Esophagus squamous epithelium (tissue), 5 donors: ENCODE results near the gene DUSP28. TPM values are rescaled to one million over a fixed set of nuclear protein-coding genes. Genes with fewer than 3 reads are reported as not detected.

Experiments
- DNase-seq: peaks from one replicate; lab custom pipeline; 2025; lab: John Stamatoyannopoulos, UW
- H3K27ac ChIP-seq, 4 donors: fragments of 200-600 bp; sonication (generic); one replicate each; pipeline ENCODE4 v1.5.1; 2016 to 2019; ENCODE audit warnings: mild to moderate bottlenecking in 1 of 4
- H3K27me3 ChIP-seq, 4 donors: fragments of 200-600 bp; sonication (generic); 1 replicate in 3 of 4; 2 replicates in 1 of 4; pipeline versions ENCODE4 v1.5.1 to v1.6.0; 2017 to 2021; ENCODE audit warnings: antibody characterized with exemption in 1 of 4
- H3K36me3 ChIP-seq, 3 donors: fragments of 200-600 bp; sonication (generic); one replicate each; pipeline ENCODE4 v1.5.1; 2016 to 2019
- H3K4me1 ChIP-seq, 3 donors: fragments of 200-600 bp; sonication (generic); one replicate each; pipeline ENCODE4 v1.5.1; 2017 to 2019
- H3K4me3 ChIP-seq, 4 donors: fragments of 200-600 bp; sonication (generic); 1 replicate in 3 of 4; 2 replicates in 1 of 4; pipeline ENCODE4 v1.5.1; 2016 to 2019; ENCODE audit warnings: mild to moderate bottlenecking in 2 of 4, moderate library complexity in 1 of 4
- H3K9me3 ChIP-seq, 3 donors: fragments of 200-600 bp; sonication (generic); one replicate each; pipeline ENCODE4 v1.5.1; 2016 to 2019
- CTCF ChIP-seq, 6 experiments: fragments of 450-650 bp in 4 of 6; fragments of 200-600 bp in 2 of 6; sonication (generic) in 2 of 6; IDR thresholded peaks; one replicate each; pipeline ENCODE4 v1.5.1; 2016 to 2019; ENCODE audit warnings: antibody characterized with exemption in 6 of 6, mild to moderate bottlenecking in 4 of 6, moderate library complexity in 4 of 6
- POLR2A ChIP-seq, 4 donors: fragments of 450-650 bp; IDR thresholded peaks; one replicate each; pipeline ENCODE4 v1.6.1; 2017; ENCODE audit warnings: antibody characterized with exemption in 4 of 4, mild to moderate bottlenecking in 4 of 4, moderate library complexity in 3 of 4
- WGBS, 2 donors: methylation state at CpG; one replicate each; pipeline ENCODE4 v1.1.5; 2018; 5-methylcytosine and 5-hydroxymethylcytosine counted together
- intact Hi-C: fragments of 100-400 bp; cut with DNase I; formaldehyde crosslinking; loops from one replicate; pipeline ENCODE4 v1.15.0; 2022
- total RNA-seq, 4 donors: library from RNA; depleted of rRNA; stranded (reverse); fragments of >200 nt; gene quantifications; one replicate each; pipeline ENCODE4 v1.1.0, GENCODE V29; 2016
- donor health status: DM: yes; HTN: yes; CAD: no.

Gene DUSP28
- total RNA-seq, 4 donors from 2014 or later = 2.0 to 10.5 (median 5.3) TPM

GRCh38 chr2:240567137-240567871, 7.1 kb downstream of the DUSP28 start:
- H3K9me3 ChIP-seq = no peaks in the 10 kb centered on the region
- TF ChIP-seq POLR2A (IDR thresholded peaks at IDR 0.05) = no peak
- TF ChIP-seq CTCF (IDR thresholded peaks at IDR 0.05) = no peak
- H3K27ac ChIP-seq = peak overlapping the region; percentile 92 to 98 (median 97)
- H3K27me3 ChIP-seq = no peaks in the 10 kb centered on the region
- 17 to 41% methylated on average over 6 to 18 of the region's 26 CpGs for WGBS, 2 donors
- peaks cover 50 to 89% (median 51%) of the 10 kb centered on the region in 3 donors for H3K4me1 ChIP-seq
- intact Hi-C loops = no loop called here
- peaks cover 0 to 18% (median 2%) of the 10 kb centered on the region in 3 donors for H3K36me3 ChIP-seq
- peak overlapping the region; percentile 44 to 94 (median 75) for H3K4me3 ChIP-seq
- no peak for DNase-seq

- 0% methylated on average over 7 of the region's 106 CpGs; no CpG with 5 or more reads in 1 of the 2 donors for WGBS, 2 donors
- peaks cover 47 to 81% (median 50%) of the 10 kb centered on the region in 3 donors for H3K4me1 ChIP-seq
- peak within 1 kb of the TSS; percentile 56 to 94 (median 75) for H3K4me3 ChIP-seq
- intact Hi-C loops = no loop called here
- no peak for DNase-seq
- no peaks in the 10 kb centered on the region for H3K9me3 ChIP-seq
- H3K36me3 ChIP-seq = peaks cover 0 to 21% (median 5%) of the 10 kb centered on the region in 3 donors
- TF ChIP-seq CTCF (IDR thresholded peaks at IDR 0.05) (peak in 1 of 6 experiments; percentile 18), POLR2A (IDR thresholded peaks at IDR 0.05) (peak in 1 of 4 donors; percentile 20)
- peak within 1 kb of the TSS; percentile 92 to 98 (median 97) for H3K27ac ChIP-seq
- H3K27me3 ChIP-seq = no peaks in the 10 kb centered on the region
Measured at GRCh38 chr2:240567872-240568677, 7.9 kb downstream of the DUSP28 start, which contains the start of gene RNPEPL1. TSS of gene RNPEPL1 (plus strand) at chr2:240568484. CDS start at chr2:240568587, 103 bp downstream.

- Histone ChIP-seq H3K27me3 (no peaks in the 10 kb centered on the region), H3K4me3 (peak overlapping the region; percentile 51 to 94 (median 70)), H3K27ac (peak overlapping the region; percentile 27 to 98 (median 95)), H3K9me3 (no peaks in the 10 kb centered on the region), H3K4me1 (peaks cover 47 to 80% (median 50%) of the 10 kb centered on the region in 3 donors), H3K36me3 (peaks cover 0 to 25% (median 5%) of the 10 kb centered on the region in 3 donors)
- DNase-seq = no peak
- intact Hi-C loops = no loop called here
- TF ChIP-seq CTCF (IDR thresholded peaks at IDR 0.05) (no peak), POLR2A (IDR thresholded peaks at IDR 0.05) (peak in 1 of 4 donors; percentile 11)
- WGBS, 2 donors = no CpG with 5 or more reads among the region's 93 CpGs
Measured at GRCh38 chr2:240568678-240569522, 8.7 kb downstream of the DUSP28 start.

- H3K4me1 ChIP-seq = peaks cover 45 to 80% (median 51%) of the 10 kb centered on the region in 3 donors
- peaks cover under 1 to 32% (median 9%) of the 10 kb centered on the region in 3 donors for H3K36me3 ChIP-seq
- intact Hi-C loops = no loop called here
- 20 to 83% methylated on average over 1 to 2 of the region's 9 CpGs for WGBS, 2 donors
- no peak for DNase-seq
- peak overlapping the region; percentile 51 to 94 (median 70) for H3K4me3 ChIP-seq
- no peaks in the 10 kb centered on the region for H3K9me3 ChIP-seq
- TF ChIP-seq POLR2A (IDR thresholded peaks at IDR 0.05) = no peak
- no peak for TF ChIP-seq CTCF (IDR thresholded peaks at IDR 0.05)
- H3K27ac ChIP-seq = peak overlapping the region; percentile 27 to 98 (median 95)
- H3K27me3 ChIP-seq = no peaks in the 10 kb centered on the region
Measured at GRCh38 chr2:240569523-240569997, 9.4 kb downstream of the DUSP28 start.
